Skin of body (tissue), 2 donors: ENCODE results near the gene SUPT16H. TPM values are rescaled to one million over a fixed set of nuclear protein-coding genes. Genes with fewer than 3 reads are reported as not detected.
"Not testable (repeated sequence)": the region's sequence is repeated elsewhere in the genome, so short reads cannot be mapped to it uniquely, and the experiment has no call there.

Source experiments
- DNase-seq: peaks from one replicate; lab custom pipeline; 2025; lab: John Stamatoyannopoulos, UW
- total RNA-seq: library from RNA; depleted of rRNA; stranded (reverse); fragments of >200 nt; gene quantifications from one replicate; pipeline ENCODE4 v1.2.3, GENCODE V29; 2014

Gene SUPT16H
- total RNA-seq, 1 donor from 2014 or later, result 58.1 TPM

DNA sequence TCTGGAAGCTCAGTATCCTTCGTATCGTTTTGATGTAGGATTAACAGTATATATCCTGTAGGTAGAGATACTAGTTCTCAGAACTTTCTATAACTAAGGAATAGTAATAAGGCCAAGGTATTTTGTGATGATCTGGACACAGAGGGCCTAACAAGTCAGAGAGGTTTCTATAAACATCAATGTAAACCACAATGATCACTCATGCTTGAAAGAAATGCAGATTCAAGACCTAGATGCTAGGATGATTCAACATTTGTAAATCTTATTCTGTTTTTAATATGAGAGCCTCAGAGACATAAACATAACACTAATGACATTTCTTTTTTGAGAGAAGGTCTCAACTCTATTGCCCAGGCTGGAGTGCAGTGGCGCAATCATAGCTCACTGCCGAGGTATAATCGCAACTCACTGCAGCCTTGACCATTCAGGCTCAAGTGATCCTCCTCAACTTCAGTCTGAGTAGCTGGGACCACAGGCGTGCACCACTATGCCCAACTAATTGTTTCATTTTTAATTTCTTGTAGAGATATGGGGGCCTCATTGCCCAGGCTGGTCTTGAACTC, 16.2 kb downstream of the SUPT16H start:
- no peak for DNase-seq

DNA sequence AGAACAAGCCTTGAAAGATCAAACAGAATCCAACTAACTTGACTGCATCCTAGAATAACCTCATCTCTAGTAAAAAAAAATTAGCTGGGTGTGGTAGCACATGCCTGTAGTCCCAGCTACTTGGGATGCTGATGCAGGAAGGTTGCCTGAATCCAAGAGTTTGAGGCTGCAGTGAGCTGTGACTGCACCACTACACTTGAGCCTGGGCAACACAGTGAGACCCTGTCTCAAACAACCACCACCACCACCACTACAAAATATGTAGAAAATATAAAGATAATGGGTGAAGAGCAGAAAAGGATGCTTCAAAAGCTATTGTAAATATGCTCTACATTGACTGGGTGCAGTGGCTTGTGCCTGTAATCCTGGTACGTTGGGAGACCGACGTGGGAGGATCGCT, 27.3 kb downstream of the SUPT16H start:
- DNase-seq, result no peak

DNA sequence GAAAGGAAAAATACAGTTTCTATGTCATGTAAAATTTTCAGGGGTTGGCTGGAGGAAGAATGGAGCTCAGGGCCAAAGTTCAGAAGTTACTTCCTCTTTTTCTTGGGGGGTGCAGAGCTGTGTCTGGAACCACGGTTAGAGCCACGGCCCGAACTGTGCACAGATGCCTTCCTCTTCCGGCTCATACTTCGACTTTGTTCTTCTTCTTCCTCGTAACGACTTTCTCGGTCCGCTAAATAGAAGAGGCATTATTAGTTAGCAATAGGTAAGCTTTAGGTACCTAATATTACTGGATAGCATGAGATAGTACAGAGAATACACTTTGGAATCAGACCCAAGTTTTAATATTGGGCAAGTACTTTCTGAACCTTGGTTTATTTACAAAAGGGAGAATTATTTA, 31.2 kb downstream of the SUPT16H start:
- no peak for DNase-seq

DNA sequence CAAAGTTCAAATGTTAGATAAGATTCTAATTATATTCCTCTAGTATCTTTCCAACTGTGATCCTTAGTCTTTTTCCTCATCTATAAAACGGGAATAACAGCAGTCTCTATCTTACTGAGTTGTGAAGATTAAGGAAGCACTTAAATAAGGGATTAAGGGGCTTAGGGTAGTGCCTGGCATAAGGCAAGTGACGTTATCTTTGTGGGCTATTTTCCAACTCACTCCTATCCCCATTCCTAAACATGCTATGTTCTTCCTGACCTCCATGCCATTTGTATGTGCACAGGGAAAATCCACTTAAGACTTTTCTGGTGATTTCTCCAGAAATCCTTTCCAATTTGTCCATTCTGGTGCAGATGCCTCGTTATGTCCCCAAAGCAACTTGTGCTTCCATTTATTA, 33.3 kb downstream of the SUPT16H start:
- DNase-seq, result no peak

DNA sequence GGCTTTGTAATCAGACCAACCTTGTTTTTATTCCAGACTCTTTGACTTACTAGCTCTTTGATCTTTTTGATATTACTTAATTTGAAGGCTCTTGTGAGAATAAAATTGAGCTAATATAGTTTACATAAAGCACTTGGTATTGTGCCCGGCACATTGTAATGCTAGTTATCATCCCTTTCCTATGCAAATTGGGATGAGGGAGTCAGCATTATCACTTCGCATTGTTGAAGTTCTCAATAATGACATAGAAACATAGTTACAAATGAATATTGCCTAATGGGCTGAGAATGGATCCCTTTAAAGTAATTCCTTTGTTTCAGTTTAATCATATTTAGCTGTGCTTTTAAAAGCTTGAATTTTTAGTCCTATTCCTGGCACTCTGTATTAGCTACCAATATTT, 36.6 kb downstream of the SUPT16H start:
- no peak for DNase-seq

DNA sequence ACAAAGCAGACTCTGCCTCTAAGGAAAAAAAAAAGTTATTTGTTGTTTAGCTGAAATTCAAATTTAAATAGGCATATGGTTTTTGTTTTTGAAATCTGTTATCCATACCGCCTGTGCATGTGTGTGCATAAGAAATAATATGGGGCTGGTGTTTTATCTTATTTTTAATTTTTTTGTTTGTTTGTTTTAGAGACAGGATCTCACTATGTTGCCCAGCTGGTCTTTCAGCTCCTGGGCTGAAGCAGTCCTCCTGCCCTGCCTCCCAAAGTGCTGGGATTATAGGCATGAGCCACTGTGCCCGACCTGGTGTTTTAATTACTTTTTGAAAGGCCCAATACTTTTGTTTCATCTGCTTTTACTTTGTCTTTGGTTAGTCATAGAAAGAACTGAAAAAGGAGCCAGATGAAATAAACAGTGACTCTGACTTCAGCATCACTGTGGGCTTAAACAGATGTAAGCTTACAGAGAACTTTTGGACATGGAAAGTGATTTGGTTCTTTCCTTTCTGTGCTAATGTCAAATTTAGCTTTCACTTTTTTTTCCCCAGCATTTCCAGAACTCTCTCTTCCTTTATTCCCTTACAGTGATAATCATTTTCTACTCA, 37.2 kb downstream of the SUPT16H start:
- DNase-seq, result no peak

DNA sequence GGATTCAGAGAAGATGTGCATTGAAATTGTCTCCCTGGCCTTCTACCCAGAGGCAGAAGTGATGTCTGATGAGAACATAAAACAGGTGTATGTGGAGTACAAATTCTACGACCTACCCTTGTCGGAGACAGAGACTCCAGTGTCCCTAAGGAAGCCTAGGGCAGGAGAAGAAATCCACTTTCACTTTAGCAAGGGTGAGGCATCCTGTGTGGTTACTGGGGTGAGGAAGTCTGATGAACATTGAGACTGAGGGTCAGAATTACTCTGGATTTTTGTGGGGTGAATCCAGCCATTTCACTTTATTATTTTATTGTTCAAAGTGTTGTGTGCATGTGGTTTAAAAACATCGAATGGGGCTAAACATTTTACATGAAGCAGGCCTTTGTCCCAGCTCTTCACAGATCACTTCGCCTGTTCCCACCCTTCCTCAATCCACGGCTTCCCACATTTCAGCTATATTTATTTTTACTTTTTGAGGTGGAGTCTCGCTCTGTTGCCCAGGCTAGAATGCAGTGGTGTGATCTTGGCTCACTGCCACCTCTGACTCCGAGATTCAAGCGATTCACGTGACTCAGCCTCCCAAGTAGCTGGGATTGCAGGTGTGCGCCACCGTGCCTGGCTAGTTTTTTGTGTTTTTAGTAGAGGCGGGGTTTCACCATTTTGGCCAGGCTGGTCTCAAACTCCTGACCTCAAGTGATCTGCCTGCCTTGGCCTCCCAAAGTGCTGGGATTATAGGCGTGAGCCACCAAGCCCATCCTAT, 40.6 kb downstream of the SUPT16H start:
- DNase-seq, result no peak

DNA sequence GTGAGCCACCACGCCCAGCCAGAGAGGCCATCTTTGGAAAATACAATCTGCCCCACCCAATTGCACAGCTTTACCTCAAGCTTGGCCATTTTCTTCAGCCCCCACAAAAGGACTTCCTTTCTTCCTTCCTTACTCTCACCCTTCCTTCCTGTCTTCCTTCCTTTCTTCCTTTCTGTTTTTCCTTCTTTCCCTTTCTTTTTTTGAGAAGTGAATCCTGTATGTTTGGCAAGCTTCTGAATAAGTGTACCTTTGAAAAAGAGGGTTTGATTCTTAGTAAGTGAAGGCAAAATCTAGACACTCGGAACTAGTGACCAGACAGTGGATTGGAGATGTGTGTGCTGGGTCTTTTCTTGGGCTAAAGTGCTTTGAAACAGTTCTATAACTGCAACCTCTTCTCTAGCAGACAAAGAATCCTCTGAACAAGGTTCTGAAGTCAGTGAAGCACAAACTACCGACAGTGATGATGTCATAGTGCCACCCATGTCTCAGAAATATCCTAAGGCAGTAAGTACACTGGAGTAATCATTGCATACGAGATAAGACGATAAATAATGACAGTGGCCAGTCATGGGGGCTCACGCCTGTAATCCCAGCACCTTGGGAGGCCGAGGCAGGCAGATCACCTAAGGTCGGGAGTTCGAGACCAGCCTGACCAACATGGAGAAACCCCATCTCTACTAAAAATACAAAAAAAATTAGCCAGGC, 49.5 kb downstream of the SUPT16H start:
- DNase-seq, result no peak

DNA sequence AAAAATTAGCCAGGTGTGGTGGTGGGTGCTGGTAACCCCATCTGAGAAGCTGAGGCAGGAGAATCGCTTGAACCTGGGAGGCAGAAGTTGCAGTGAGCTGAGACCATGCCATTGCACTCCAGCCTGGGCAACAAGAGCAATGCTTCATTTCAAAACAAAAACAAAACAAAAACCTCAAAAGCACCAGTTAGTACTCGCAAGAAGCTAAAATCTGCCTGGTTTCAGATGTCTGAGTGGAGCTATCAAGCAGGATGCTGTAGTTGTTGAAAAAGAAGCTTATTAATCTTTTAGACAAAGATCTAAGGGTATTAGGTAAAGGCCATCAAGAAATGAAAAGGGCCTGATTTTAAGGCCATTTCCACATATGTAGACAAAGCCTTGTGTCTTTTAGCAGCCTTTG, 50.9 kb downstream of the SUPT16H start:
- DNase-seq, result no peak

DNA sequence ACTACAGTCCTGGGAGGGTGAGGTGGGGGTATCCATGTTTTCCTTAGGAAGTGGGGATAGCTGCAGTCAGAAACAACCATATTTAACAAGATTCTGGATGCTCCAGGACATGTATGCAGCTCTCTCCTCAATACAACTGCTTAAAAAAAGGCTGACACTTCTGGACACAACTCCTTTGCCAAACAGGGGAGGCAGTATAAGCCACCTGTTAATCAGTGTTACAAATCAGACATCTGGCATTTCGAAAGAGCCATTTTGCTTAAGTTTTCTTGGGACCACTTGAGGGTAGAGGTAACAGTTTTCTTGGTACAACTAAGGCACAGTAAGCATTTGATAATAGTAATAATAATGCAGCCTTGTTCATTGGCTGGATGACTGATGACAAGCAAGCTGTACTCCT, 56.8 kb downstream of the SUPT16H start:
- DNase-seq, result no peak

DNA sequence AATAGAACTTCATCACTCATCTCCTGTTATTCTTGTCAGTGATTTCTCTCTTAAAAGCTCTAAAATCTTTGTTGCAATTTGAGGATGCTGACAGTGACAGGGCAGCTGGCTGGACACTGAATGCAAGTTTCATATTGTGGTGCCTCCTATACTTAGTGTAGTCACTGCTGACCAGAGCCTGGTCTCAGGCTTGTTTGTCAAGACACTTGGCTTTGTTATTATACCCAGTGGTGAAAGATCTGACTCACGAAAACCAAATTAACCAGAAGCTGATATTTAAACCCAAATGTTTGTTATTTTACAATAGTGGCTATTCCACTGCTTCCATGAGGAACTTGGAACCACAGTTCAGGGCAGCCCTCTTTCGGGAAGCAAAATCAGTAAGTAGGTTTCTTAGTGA, 61.1 kb downstream of the SUPT16H start:
- DNase-seq, result no peak

DNA sequence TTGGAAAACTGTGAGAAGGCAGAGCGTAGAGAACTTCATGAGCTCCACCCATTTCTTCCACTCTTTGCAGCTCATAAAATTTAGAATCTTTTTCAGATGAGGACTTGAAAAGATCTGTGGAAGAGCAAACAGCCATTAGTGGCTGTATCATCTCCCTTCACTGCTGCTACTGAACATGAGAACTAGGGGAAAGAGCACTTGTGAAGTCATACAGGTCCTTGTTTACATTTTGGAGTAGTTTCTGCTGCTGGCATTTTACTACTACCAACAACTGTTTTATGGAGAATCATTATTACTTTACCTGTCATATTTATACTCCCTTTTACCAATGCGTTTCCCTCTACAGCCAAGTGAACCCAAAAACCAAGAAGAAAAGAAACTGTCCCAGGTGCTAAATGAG, 62.9 kb downstream of the SUPT16H start:
- DNase-seq, result no peak

DNA sequence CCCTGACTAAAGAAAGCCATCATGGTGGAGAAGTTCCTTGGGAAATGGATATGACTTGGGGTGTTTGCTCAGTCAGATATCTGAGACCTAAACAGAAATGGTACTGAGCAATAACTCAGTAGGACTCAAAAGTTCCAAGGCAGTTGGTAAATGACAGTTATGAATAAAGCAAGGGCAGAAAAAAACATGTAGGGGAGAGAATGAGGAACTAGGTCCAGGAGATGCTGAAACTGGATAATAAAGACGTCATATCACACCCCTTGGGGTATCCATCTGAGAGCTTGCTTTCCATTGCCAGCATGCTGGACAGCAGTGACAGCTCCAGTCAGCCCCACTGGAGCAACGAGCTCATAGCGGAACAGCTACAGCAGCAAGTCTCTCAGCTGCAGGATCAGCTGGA, 66.4 kb downstream of the SUPT16H start:
- DNase-seq, result no peak

DNA sequence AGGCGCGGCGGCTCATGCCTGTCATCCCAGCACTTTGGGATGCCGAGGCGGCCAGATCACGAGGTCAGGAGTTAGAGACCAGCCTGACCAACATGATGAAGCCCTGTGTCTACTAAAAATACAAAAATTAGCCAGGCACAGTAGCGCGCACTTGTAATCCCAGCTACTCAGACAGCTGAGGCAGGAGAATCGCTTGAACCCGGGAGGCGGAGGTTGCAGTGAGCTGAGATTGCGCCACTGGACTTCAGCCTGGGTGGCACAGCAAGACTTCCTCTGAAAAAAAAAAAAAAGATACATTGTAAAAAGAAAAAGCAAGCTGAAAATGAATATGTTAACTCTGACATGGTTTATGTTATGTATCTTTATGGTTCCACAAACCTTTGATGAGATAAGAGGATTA, 70.3 kb downstream of the SUPT16H start:
- DNase-seq, result no peak

DNA sequence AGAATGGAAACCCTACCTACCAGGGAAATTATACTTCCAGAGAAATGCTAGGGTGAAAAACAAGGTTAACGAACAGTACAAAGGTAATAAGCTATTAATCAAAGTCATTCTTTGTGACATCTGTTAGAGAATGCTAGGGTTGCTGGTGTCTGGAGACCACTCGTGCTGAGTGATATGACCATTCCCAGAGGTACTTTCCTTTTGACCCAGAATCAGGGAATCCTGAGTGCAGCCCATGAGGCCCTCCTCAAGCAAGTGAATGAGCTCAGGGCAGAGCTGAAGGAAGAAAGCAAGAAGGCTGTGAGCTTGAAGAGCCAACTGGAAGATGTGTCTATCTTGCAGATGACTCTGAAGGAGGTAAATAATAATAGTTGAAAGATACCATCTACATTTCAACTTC, 72.2 kb downstream of the SUPT16H start:
- DNase-seq, result no peak

DNA sequence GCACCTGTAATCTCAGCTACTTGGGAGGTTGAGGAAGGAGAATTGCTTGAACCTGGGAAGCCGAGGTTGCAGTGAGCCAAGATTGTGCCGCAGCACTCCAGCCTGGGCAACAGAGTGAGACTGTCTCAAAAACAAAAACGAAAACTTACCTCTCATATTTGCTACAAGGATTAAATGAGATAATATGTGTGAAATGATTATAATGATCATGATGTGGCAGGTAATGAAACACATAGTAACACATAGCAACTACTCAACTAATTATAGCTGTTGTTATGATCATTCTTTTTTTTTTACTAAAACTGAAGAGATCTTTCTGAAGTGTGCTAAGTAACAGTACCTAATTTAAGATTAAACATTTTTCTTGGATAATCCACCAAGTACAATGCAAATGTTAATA, 73.9 kb downstream of the SUPT16H start:
- DNase-seq, result no peak

DNA sequence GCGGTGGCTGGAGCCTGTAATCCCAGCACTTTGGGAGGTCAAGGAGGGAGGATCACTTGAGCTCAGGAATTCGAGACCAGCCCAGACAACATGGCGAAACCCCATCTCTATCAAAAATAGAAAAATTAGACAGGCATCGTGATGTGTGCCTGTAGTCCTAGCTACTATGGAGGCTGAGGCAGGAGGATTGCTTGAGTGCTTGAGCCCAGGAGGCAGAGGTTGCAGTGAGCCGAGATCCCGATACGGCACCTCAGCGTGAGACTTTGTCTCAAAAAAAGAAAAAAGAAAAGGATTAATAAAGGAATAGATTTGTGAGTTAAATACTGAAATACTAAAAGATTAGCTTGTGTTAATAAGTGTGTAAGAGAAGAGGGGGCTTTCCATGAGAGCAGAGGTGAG, 74.6 kb downstream of the SUPT16H start:
- DNase-seq, result no peak

DNA sequence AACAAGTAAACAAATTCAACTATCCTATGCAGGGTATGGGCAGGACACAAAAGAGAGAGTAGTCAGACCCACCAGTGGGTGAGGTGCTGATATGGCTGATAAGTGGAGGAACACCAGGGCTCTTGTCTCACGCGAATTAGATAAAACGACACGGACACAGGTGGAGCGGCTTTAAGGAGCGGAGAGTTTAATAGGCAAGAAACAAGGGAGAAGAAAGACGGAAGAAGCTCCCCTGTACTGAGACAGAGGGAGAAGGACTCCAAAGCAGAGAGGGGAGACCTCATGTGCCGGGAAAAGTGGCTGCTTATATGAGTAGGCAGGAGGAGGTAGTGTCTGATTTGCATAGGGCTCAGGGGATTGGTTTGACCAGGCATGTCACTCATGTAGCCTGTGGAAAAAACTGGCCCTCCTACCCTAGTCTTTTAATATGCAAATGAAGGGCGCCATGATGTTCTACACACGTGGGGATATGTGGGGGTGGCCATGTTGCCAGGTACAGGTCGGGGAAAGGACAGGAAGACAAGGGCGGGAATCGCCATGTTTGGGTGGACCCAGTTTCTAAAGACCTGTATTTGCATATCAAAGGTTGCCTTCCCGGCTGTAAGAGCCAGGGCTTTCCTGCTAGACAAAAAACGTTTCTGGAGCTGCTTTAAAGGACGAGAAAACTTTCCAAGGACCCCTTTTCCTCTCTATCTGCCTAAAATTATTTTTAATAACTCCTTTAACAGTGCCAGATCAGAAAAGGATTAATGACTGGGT, 75.2 kb downstream of the SUPT16H start:
- DNase-seq, result peak; percentile 42

DNA sequence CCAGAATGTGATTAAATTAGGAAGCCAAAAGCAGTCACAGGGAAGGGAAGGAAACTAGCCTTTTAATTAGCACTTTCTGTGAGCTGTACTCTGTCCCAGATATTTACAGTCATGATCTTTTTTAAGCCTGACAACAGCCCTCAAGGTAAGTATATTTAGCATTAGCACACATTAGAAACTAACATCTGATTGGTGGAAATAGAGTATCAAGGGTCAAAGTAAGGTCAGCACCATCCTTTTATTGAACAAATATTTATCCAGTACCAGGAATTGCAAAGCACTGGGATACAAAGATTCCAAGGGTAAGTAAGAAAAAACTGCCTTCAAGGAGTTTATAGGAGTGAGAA, 75.7 kb downstream of the SUPT16H start:
- no peak for DNase-seq

DNA sequence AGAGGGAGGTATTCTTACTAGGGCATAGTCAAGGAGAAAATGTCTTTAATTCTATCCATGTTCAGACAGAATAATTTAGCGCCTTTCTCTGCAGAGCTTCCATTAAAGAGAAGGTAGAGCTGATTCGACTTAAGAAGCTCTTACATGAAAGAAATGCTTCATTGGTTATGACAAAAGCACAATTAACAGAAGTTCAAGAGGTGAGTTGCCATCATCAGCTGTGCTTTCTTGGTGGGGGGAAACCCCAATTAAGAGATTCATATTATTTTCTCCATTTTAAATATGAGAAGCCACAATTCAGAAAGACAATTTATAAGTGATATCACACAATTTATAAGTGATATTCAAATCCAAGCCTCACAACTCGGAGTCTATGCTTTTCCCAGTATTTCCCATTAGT, 76.2 kb downstream of the SUPT16H start:
- no peak for DNase-seq

DNA sequence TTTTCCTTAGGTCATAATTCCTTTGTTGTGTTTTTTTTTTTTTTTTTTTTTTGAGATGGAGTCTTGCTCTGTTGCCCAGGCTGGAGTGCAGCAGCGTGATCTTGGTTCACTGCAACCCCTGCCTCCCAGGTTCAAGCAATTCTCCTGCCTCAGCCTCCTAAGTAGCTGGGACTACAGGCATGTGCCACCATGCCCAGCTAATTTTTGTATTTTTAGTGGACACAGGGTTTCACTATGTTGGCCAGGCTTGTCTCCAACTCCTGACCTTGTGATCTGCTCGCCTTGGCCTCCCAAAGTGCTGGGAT, 81.0 kb downstream of the SUPT16H start:
- DNase-seq, result not testable (repeated sequence)
